ENCODE data around the gene GON4L. TPM values are rescaled to one million over a fixed set of nuclear protein-coding genes. Genes with fewer than 3 reads are reported as not detected.

Gene GON4L
- total RNA-seq, 1 experiment from 2014 or later = 53.4 TPM

- no peak overlapping the region for H2BK5ac ChIP-seq (ENCODE audit: insufficient read length, low read length)
- H2AK5ac ChIP-seq (ENCODE audit: insufficient read length, low read length) = no peak overlapping the region
- H3K23me2 ChIP-seq (ENCODE audit: insufficient read length, low read depth, low read length, poor library complexity, severe bottlenecking) = no peaks in the 10 kb centered on the region
- H3K4me2 ChIP-seq (ENCODE audit: insufficient read depth, insufficient read length, low read length) = no peak overlapping the region
- H3K56ac ChIP-seq (ENCODE audit: insufficient read length, low read depth, low read length) = no peak overlapping the region
- H3K4me1 ChIP-seq (ENCODE audit: insufficient read depth, low read length) = no peaks in the 10 kb centered on the region
- H3K14ac ChIP-seq (ENCODE audit: insufficient read depth, low read length) = no peak overlapping the region
- H3K9ac ChIP-seq (ENCODE audit: extremely low read depth, insufficient read length, low read length) = no peak overlapping the region
- no peak for DNase-seq
- H3K79me2 ChIP-seq (ENCODE audit: insufficient read depth, low read length) = no peaks in the 10 kb centered on the region; the same call in 1 of the 2 replicates
- H2BK12ac ChIP-seq (ENCODE audit: insufficient read length, low read depth, low read length) = no peak overlapping the region
- no peak overlapping the region for H3T11ph ChIP-seq (ENCODE audit: low read length)
- no peak overlapping the region; the same call in 1 of the 2 replicates for H3K4ac ChIP-seq (ENCODE audit: low read depth, low read length)
- H4K91ac ChIP-seq (ENCODE audit: insufficient read length, low read depth, low read length) = no peak overlapping the region
- no CpG with 5 or more reads among the region's 1 CpG for WGBS (ENCODE audit: extremely low coverage, insufficient read length, low lambda C conversion rate)
- no peak overlapping the region for H2BK15ac ChIP-seq (ENCODE audit: low read depth, low read length)
- H4K20me1 ChIP-seq (ENCODE audit: control insufficient read depth, insufficient read depth, insufficient read length) = no peaks in the 10 kb centered on the region
- peaks cover 4 to 5% of the 10 kb centered on the region in 2 experiments; a peak in 3 of 5 replicates for H3K9me3 Mint-ChIP-seq
- H3K36me3 Mint-ChIP-seq (ENCODE audit: insufficient read depth in 1 of 3, low read depth in 3 of 3) = peaks cover 32 to 43% (median 33%) of the 10 kb centered on the region in 3 experiments
- H3K27ac ChIP-seq (ENCODE audit: insufficient read length, low read depth, low read length) = peak overlapping the region; percentile 21
- peaks cover 10 to 26% of the 10 kb centered on the region in 2 experiments for H3K4me1 Mint-ChIP-seq
- no peak overlapping the region for H3K18ac ChIP-seq (ENCODE audit: insufficient read length, low read depth, low read length)
- H3K23ac ChIP-seq (ENCODE audit: insufficient read length, low read depth, low read length) = no peak overlapping the region
- no peak overlapping the region for H4K5ac ChIP-seq (ENCODE audit: insufficient read length, low read depth, low read length)
- H3K27me3 Mint-ChIP-seq (ENCODE audit: low read depth) = no peaks in the 10 kb centered on the region
- no peaks in the 10 kb centered on the region for H3K9me3 ChIP-seq (ENCODE audit: control insufficient read depth, low read depth, low read length)
- no peaks in the 10 kb centered on the region for H3K27me3 ChIP-seq (ENCODE audit: insufficient read depth, low read length)
- H3K4me3 Mint-ChIP-seq = no peak overlapping the region
- H2BK120ac ChIP-seq (ENCODE audit: low read depth, low read length, poor library complexity, severe bottlenecking) = no peak overlapping the region
- no peak overlapping the region for H2BK20ac ChIP-seq (ENCODE audit: low read depth, low read length, poor library complexity, severe bottlenecking)
- no peak for TF ChIP-seq CTCF (conservative IDR thresholded peaks at IDR 0.05)
- H2AFZ ChIP-seq (ENCODE audit: low read length) = no peak overlapping the region
- H3K79me1 ChIP-seq (ENCODE audit: insufficient read depth, low read depth, low read length, poor library complexity, severe bottlenecking) = no peaks in the 10 kb centered on the region
- H4K8ac ChIP-seq (replicated peaks; ENCODE audit: insufficient read length, low read depth, low read length) = no peak overlapping the region
- peak overlapping the region; percentile 1 to 96 (median 46); a peak in 4 of 7 replicates for H3K27ac Mint-ChIP-seq
Measured at GRCh38 chr1:155833665-155834295, 23.2 kb downstream of the GON4L start.
